KMS-11 (cell line): ENCODE results near the gene PLSCR4.

ENCODE experiments used
- H2AFZ ChIP-seq: fragments of 200-600 bp; sonication (generic); 2 replicates; pipeline ENCODE4 v1.6.1; 2016; ENCODE audit warnings: antibody characterized with exemption, mixed run types, low read depth
- H3K27ac ChIP-seq: fragments of 200-600 bp; sonication (generic); 2 replicates; pipeline ENCODE4 v1.6.1; 2016; ENCODE audit warnings: mild to moderate bottlenecking, mixed run types
- H3K27me3 ChIP-seq: fragments of 200-600 bp; sonication (generic); 2 replicates; pipeline ENCODE4 v1.6.1; 2017; ENCODE audit warnings: mild to moderate bottlenecking, low read depth, mixed run types, moderate library complexity; ENCODE audit not compliant: insufficient read depth
- H3K36me3 ChIP-seq: fragments of 200-600 bp; sonication (generic); 2 replicates; pipeline ENCODE4 v1.6.1; 2017; ENCODE audit warnings: mild to moderate bottlenecking, mixed run types; ENCODE audit not compliant: insufficient read depth
- H3K4me1 ChIP-seq: fragments of 200-600 bp; sonication (generic); 2 replicates; pipeline ENCODE4 v1.6.1; 2016; ENCODE audit warnings: mild to moderate bottlenecking, low read depth, mixed run types; ENCODE audit not compliant: poor library complexity, severe bottlenecking
- H3K4me2 ChIP-seq: fragments of 200-600 bp; sonication (generic); 2 replicates; pipeline ENCODE4 v1.7.0; 2016; ENCODE audit warnings: mild to moderate bottlenecking, mixed run types
- H3K4me3 ChIP-seq: fragments of 200-600 bp; sonication (generic); IDR thresholded peaks from 2 replicates; pipeline ENCODE4 v1.6.1; 2017; ENCODE audit warnings: low read depth, low read length, mixed read lengths; ENCODE audit not compliant: insufficient read depth
- H3K79me2 ChIP-seq: fragments of 200-600 bp; sonication (generic); 2 replicates; pipeline ENCODE4 v1.6.1; 2016; ENCODE audit warnings: low read depth, mixed run types; ENCODE audit not compliant: insufficient read depth
- H3K9ac ChIP-seq: fragments of 200-600 bp; sonication (generic); 2 replicates; pipeline ENCODE4 v1.6.1; 2016; ENCODE audit warnings: mild to moderate bottlenecking, mixed run types
- H4K20me1 ChIP-seq: fragments of 200-600 bp; sonication (generic); 2 replicates; pipeline ENCODE4 v1.6.1; 2016; ENCODE audit warnings: mild to moderate bottlenecking, mixed run types; ENCODE audit not compliant: insufficient read depth
- TF ChIP-seq, protein P1 (sequence below): fragments of 200-600 bp; sonication (generic); conservative IDR thresholded peaks from 2 replicates; pipeline ENCODE4 v1.6.1; 2017; ENCODE audit warnings: low read depth, mild to moderate bottlenecking, antibody characterized with exemption, low read length, moderate library complexity, mixed read lengths

Gene PLSCR4

DNA sequence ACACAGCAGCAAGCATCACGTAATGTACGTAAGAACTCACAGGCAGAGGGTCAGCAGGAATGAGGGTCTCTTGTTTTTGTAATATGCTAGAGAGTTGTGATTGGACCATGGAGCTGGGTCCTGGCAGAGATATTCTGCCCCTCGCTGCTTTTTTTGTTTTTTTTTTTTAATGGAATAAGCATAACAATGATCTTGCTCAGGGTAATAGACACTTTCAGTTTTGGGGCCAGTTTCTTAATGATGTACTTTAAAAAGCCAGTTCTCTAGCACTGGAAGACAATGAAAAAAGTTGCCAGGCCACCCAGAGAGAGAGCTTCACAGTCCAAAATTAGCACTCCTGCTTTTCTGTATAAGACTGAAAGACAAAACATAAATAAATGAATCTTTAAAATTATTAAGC, 29.0 kb upstream of the PLSCR4 start:
- no peaks in the 10 kb centered on the region for H3K4me1 ChIP-seq
- no peaks in the 10 kb centered on the region for H3K27me3 ChIP-seq

DNA sequence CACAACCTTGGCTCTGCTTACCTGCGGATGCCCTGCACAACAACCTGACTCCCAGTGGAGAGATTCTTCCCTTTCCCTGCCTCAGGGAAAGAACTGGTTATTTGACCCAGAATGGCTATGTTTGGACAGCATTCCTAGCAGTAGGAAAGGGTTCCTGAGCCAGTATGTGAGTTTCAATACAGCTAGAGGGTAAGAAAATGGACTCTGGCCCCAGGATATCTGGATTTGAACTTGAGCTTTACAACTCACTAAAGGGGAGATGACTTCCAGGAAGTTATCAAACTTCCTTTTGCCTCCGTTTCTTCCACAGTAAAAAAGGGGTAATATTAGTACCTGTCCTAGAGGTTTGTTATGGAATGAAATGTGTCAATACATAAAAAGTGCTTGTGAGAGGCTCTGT, 28.1 kb upstream of the PLSCR4 start:
- no peaks in the 10 kb centered on the region for H3K4me1 ChIP-seq

More for the DNA sequence above, 29.0 kb upstream of the PLSCR4 start:
- H3K4me3 ChIP-seq: no peak overlapping the region
- H3K27ac ChIP-seq: no peak overlapping the region
- H4K20me1 ChIP-seq: no peaks in the 10 kb centered on the region
- H3K4me2 ChIP-seq: no peak overlapping the region
- H3K9ac ChIP-seq: no peak overlapping the region
- no peak overlapping the region for H2AFZ ChIP-seq
- H3K79me2 ChIP-seq: no peaks in the 10 kb centered on the region
- H3K36me3 ChIP-seq: no peaks in the 10 kb centered on the region
- TF ChIP-seq, protein P1, sequence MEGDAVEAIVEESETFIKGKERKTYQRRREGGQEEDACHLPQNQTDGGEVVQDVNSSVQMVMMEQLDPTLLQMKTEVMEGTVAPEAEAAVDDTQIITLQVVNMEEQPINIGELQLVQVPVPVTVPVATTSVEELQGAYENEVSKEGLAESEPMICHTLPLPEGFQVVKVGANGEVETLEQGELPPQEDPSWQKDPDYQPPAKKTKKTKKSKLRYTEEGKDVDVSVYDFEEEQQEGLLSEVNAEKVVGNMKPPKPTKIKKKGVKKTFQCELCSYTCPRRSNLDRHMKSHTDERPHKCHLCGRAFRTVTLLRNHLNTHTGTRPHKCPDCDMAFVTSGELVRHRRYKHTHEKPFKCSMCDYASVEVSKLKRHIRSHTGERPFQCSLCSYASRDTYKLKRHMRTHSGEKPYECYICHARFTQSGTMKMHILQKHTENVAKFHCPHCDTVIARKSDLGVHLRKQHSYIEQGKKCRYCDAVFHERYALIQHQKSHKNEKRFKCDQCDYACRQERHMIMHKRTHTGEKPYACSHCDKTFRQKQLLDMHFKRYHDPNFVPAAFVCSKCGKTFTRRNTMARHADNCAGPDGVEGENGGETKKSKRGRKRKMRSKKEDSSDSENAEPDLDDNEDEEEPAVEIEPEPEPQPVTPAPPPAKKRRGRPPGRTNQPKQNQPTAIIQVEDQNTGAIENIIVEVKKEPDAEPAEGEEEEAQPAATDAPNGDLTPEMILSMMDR: no peak

DNA sequence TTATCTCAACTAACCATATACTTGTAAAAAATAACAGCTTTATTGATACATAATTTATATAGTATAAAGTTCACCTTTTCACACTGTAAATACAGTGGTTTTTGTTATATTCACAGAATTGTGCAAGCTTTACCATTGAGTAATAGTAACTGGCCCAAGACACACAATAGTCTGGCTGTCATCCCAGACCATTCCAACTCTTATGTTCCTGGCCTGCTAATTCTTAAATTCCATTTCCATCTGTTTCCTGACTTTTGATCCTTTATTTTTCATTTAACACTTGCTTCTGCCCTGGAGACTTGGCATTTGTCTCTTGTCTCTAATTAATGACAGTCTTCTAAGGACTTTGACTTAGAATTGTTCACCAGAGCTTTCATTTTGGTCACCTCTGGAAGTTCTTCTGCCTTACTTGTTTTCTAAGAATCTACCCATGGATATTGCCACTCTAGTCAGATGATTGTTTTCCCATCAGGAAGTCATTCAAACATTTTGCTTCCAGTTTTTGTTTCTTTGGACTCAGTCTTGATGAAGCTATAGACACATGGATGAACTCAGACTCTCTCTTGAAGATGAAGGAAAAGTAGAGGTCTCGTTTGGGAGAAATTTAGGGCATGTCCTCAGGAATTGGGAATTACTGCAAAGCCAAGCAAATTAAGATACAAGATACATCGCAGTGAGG, 27.2 kb upstream of the PLSCR4 start:
- no peak overlapping the region for H3K27ac ChIP-seq
- no peak overlapping the region for H3K9ac ChIP-seq
- H3K36me3 ChIP-seq: no peaks in the 10 kb centered on the region
- H2AFZ ChIP-seq: no peak overlapping the region
- H3K4me3 ChIP-seq: no peak overlapping the region
- no peaks in the 10 kb centered on the region for H3K79me2 ChIP-seq
- TF ChIP-seq, protein P1: no peak
- H3K27me3 ChIP-seq: no peaks in the 10 kb centered on the region
- no peak overlapping the region for H3K4me2 ChIP-seq
- H3K4me1 ChIP-seq: no peaks in the 10 kb centered on the region
- no peaks in the 10 kb centered on the region for H4K20me1 ChIP-seq

More for the DNA sequence above, 28.1 kb upstream of the PLSCR4 start:
- no peak overlapping the region for H3K27ac ChIP-seq
- TF ChIP-seq, protein P1: no peak
- H3K4me3 ChIP-seq: no peak overlapping the region
- no peaks in the 10 kb centered on the region for H3K27me3 ChIP-seq
- no peak overlapping the region for H2AFZ ChIP-seq
- no peak overlapping the region for H3K9ac ChIP-seq
- H3K4me2 ChIP-seq: no peak overlapping the region
- H3K79me2 ChIP-seq: no peaks in the 10 kb centered on the region
- H4K20me1 ChIP-seq: no peaks in the 10 kb centered on the region
- H3K36me3 ChIP-seq: no peaks in the 10 kb centered on the region

DNA sequence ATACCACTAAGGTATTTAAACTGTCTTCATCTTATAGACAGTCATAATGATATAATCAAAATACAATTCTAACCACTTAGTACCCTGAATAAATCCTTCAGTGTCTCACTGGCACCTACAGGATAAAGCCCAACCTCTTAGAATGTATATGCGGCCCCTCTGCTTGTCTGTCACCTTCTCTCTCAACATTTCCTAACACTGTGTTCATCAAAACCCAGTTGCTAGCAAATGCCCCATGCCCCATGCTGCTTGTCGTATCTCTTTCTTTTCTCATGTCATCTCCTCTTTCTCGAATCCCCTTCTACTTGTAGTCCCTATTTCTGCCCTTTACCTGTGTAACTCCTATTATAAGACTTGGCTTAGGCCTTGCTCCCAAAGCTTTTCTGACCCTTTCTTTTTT, 24.6 kb upstream of the PLSCR4 start:
- H3K9ac ChIP-seq: no peak overlapping the region
- no peaks in the 10 kb centered on the region for H4K20me1 ChIP-seq
- TF ChIP-seq, protein P1: no peak
- no peak overlapping the region for H3K4me3 ChIP-seq
- no peak overlapping the region for H2AFZ ChIP-seq
- H3K36me3 ChIP-seq: no peaks in the 10 kb centered on the region
- H3K4me1 ChIP-seq: no peaks in the 10 kb centered on the region
- H3K27me3 ChIP-seq: no peaks in the 10 kb centered on the region
- no peaks in the 10 kb centered on the region for H3K79me2 ChIP-seq
- H3K4me2 ChIP-seq: no peak overlapping the region
- H3K27ac ChIP-seq: no peak overlapping the region
